ENCODE measurements around the gene AP4B1.

The AP4B1 gene

DNA sequence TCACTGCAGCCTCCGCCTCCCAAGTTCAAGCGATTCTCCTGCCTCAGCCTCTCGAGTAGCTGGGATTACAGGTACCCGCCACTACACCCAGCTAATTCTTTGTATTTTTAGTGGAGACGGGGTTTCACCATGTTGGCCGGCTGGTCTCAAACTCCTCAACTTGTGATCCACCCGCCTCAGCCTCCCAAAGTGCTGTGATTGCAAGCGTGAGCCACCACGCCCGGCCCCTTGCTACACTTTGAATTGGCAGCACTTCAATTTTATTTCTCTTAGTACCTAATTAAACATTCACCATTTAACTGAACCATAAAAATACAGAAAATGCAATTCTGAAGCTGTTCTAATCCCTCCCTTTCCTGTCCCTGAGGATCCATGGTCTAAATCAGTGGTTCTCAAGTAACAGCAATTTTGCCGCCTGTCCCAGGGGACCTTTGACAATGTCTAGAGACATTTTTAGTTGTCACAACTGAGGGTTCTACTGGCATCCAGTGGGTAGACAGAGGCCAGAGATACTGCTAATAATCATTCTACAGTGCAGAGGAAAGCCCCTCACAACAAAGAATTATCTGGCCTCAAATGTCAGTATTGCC, 12.9 kb downstream of the AP4B1 start:
- no peak for DNase-seq

DNA sequence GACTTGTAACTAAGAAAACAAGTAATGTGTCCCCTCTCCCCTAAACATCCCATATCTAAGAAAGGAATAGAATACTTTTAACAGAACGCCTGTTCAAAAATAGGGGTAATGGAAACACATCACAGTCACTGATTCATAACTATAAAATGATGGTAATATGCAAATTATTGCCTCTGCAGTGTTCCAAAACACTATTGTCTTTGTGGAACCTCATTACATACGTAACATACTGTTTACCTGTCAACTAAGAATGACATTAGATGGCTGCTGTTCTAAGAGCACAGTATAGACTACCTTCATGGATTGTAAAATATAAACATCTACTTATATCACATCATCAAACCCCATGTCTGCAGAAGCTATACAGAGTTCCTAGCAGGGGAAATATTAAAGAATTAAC, 13.8 kb downstream of the AP4B1 start:
- DNase-seq, result no peak

DNA sequence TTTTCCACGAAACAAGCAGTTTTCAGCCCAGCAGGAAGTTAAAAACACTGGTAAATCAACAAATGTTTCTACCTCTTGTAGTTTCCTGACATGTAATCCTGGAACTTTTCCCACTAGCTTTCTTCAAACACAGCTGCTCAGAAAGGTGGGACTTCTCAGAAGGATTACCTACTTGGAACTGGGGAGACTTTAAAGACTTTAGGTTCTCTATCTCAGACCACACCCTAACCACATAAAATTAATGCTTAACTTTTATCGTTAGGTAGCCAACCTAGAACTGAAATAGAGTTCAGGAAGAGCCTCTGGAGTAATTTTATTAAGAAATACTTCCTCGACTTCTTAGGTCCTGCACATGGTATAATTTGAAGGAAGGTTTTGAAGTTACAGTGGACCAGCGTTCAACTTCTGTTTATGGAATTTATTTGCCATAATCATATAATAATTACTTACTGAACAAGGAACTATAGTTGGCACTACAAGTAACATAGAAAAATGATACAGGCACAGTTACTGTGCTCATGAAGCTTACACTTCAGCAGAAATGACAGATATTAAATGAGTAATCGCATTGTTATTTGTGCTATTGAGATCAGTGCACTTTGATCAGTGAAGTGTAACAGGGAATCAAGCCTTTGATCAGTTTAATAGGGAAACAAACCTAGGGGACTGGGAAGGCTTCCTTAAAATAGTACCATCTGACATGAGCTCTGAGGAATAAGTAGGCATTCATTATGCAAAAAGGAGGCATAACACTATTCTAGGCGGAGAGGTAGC, 17.0 kb downstream of the AP4B1 start, which contains the start of gene BCL2L15:
Gene BCL2L15 (minus strand): TSS at position 180 of the 774 bp plus-strand sequence. CDS start 206 bp downstream, outside the sequence.
- DNase-seq, result no peak

DNA sequence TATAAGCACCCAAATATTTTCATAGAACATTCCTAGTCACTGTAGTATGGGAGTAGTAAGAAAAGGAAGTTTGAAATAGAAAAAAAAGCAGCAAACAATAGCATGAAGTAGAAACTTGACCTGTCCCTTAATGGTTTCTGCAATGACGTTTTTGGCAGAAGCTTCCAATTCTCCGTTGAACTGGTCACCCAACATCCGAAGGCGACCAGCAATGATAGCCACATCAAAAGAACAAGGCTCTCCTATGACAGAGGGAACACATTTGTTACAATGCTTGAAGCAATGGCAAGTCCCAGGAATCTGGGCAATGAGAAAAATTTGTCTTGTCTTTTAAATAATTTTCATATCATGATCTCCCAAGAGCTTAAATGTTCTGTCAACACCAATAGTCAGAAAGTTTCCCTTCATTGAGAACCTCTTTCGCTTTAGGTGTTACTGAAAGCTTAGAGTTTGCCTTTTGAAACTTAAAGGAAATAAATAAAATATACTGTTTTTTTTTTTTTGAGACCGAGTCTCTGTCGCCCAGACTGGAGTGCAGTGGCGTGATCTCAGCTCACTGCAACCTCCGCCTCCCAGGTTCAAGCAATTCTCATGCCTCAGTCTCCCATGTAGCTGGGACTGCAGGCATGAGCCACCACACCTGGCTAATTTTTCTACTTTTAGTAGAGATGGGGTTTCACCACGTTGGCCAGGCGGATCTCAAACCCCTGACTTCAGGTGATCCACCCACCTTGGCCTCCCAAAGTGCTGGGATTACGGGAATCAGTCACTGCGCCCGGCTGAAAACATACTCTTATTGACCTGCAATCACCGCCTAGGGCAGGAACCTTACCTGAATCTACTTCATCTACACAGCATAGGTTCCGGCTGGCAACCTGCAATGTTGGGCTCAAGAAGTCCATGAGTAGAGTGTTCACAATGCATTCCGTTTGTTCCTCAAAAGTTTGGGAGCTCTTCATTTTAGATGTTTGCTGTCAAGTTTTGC, 17.9 kb downstream of the AP4B1 start:
- no peak for DNase-seq

DNA sequence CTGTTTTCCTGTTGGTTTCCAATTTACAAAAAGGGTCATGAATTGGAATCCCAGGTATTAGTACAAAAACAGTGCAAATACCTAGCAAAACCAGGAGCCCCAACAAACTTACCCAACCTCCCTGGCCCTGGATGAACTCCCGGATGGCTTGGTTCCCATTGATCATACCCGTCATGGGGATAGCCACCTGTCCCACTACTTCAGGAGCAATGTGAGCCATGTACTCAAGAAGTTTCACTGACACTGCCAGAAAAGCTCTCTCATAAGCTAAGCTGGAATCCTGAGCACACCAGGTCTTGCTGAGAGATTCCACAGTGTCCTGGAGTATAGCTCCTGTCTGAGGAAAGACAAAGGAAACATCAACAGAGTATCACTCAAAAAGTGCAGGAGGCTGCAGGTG, 22.9 kb downstream of the AP4B1 start:
- DNase-seq, result no peak

DNA sequence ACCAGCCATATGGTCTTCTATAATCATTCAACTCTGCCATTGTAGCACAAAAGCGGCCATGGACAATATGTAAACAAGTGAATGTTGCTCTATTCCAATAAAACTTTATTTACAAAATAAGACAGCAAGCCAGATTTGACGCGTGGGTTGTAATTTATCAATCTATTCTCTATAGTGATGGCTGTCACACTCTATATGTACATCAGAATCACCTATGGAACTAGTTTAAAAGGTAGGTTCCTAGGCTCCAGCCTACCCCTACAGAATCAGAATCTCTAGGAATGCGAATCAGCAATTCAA, 24.9 kb downstream of the AP4B1 start:
- DNase-seq, result no peak

DNA sequence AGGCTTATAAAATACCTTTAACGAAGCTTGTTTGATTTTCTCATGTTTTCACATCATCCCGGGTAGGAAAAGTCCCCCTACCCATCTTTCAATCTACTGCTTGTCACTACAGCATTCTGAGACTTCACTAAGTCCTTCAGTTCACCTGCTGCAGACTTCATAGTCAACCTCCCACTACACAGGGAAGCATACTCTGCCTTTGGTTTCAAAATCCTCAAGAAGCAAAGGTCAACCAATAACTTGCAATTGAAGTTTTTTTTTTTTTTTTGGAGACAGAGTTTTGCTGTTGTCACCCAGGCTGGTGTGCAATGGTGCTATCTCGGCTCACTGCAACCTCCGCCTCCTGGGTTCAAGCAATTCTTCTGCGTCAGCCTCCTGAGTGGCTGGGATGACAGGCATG, 28.4 kb downstream of the AP4B1 start:
- DNase-seq, result no peak

DNA sequence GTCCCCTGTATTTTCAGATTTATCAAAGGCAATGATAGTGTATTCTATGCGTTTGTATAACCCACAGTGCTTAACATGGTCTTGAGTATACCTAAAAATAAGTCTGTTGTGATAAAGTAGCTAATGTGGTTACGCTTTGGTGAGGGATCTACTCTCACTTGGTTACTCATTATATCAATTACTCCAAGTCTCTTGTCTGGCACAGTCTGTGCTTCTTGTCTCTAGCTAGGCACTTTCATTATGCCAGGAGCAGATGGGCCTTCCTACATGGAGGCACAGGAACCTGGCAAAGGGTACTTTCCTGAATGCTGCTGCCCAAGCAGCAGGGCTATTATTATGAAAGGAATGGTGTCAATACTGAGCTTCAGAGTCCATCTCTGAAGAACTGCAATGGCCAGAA, 28.9 kb downstream of the AP4B1 start:
- DNase-seq, result no peak

DNA sequence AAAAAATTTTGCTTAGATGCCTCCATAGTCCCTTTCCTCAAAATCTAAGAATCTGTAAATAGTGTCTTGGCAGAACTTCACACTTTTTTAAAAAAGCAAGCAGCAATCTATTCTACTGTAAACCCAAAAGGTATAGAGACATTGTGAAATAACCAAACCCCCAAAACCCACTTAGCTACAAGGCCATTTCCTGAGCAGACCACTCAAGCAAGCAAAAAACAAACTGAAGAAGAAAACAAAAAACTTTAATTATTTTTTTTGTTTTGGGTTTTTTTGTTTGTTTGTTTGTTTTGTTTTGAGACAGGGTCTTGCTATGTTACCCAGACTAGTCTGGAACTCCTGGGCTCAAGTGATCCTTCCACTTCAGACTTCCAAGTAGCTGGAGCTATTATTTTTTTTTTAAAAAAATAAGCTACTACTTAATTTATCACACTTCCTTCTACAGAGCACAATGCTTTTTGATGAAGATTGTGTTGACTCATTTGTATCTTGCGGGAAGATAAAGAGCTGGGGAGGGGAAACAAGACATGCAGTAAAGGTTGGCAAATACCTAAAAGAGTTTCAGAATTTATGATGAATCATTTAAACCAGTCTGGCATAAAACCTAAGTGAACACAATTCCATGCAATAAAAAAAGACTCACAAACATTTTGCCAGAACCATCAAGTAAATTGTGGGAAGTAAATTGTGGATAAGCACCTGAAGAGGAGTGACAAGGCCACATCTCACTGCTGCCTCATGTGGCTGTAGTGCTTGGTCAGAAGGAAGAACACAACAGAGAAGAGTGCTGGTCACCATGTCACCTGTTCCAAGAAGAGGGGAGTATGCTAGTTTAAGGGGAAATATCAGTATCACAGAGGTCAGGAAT, 30.4 kb downstream of the AP4B1 start:
- no peak for DNase-seq

DNA sequence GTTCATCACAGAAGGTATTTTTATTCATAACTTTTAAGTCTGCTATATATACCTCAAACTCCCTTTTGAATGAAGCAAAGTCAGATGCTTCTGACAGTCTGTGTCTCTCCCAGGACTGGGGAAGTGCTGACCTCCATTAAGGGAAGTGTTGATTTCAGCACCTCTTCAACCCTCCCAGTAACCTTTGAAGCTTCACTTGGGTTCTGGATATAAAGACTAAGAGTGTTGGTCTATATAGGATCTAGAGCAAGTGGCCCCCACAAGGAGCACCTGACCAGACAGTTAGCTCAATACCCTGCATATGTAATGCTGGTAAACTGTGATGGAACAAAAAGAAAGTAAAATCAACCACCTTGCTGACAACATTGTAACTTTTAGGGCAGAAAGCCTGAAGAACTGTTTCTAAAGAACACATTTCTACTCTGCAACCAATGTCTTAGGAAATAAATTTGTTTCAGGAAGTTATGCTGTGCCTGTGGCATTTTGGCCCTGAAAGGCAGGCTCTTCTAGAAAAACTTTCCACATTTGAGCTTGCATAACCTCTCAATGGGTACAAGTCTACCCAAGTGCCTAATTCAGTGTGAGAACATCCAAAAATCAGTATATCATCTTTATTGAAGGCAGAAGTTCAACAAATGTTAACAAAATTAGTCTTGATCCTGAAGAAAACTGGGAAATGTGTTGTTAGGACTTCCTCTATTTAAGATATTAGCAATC, 32.2 kb downstream of the AP4B1 start:
- no peak for DNase-seq

DNA sequence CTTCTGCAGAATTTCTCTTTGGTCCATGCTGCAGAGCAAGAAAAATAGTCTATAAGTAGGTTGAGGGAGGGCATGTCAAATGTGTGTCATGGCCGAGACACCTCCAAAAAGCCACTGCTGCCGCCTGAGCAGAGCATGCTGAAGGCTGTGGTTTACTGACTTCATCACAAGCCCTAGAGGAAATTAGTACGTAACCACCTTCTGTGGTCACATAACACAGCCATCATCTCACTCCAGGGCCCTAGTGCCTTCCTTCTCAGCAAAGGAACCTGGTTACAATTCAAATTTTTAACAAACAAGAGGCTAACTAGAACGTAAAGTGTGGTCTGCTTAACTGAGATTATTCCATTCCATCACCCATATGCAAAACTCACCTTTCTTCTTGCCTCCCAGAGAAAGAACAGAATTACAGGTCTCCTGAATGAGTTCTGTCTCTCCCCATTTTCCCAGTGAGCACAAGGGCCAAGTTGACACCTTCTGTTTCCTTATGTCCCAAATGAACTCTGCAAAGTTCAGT, 32.9 kb downstream of the AP4B1 start, which contains the start of gene PTPN22:
Gene PTPN22 (minus strand): TSS at position 116 of the 517 bp plus-strand sequence.
- DNase-seq, result no peak

DNA sequence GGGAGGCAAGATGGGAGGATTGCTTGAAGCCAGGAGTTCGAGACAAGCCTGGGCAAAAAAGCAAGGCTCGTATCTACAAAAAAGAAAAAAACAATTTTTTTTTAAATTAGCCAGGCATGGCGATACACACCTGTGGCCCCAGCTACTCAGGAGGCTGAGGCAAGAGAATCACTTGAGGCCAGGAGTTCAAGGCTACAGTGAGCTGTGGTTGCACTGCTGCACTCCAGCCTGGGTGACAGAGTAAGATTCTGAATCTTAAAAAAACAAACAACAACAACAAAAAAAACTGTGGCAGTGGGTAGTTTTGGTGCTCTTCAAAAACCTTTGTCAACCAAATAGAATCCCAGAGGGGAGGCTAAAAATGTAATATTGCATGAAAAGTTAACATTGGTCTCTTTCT, 33.8 kb downstream of the AP4B1 start:
- DNase-seq, result no peak

DNA sequence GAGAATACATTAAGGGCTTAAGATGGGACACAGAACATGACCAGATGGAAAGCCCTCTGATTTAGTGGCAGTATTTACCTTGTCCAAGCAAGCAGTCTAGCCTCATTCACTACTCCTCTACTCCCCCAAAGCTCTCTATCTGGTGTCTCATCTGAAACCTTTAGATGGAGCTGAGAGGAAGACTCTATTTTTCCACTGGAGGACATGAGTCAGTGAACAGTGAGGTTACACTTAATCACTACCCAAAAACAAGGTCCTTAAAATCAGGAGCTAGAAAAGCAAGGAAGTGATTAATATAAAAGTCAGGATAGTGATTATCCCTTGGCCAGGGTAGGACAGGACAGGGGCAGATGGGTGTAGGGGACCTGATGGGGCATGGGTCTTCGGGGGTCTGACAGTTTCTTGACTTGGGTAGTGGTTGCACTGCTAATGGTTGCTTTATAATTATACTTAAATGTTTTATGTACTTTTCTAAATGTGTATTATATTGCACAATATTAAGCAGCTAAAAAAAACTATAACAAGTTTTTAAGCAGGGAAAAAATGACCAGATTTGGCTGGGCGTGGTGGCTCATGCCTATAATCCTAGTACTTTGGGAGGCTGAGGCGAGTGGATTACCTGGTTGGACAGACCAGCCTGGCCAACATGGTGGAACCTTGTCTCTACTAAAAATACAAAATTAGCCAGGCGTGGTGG, 36.1 kb downstream of the AP4B1 start:
- no peak for DNase-seq

DNA sequence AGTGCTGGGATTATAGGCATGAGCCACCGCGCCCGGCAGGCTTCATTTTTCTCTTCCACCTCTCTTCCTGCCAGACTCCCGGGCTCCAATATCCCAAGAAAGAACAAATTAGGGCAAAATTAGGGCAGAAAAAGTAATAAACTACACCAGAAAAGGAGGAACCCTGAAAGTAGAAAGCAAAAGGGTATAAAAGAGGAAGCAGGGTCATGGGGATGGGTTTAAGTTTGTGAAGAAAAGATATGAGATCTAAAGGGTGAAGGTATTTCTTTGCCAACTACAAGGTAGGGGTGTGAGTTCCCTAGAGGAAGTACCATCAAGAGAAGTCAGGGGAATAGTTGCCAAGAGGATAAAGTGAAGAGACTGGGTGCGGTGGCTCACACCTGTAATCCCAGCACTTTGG, 43.0 kb downstream of the AP4B1 start:
- no peak for DNase-seq

DNA sequence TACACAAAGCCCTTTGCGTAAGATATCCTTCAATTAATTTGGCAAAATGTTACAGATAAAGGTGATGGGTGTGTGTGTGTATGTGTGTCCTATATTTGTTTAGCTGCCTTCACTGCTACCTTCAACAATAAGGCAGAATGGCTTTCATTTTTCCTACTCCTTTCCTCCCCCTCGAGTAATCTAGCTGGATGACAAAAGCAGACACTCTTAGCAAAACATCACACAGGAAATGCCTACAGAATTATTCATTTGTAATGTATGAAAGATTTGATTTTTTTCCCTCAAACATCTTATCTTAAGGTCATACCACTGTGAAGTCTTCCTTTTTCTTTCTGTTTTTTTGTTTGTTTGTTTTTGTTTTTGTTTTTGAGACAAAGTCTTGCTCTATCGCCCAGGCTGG, 43.7 kb downstream of the AP4B1 start:
- DNase-seq, result no peak

DNA sequence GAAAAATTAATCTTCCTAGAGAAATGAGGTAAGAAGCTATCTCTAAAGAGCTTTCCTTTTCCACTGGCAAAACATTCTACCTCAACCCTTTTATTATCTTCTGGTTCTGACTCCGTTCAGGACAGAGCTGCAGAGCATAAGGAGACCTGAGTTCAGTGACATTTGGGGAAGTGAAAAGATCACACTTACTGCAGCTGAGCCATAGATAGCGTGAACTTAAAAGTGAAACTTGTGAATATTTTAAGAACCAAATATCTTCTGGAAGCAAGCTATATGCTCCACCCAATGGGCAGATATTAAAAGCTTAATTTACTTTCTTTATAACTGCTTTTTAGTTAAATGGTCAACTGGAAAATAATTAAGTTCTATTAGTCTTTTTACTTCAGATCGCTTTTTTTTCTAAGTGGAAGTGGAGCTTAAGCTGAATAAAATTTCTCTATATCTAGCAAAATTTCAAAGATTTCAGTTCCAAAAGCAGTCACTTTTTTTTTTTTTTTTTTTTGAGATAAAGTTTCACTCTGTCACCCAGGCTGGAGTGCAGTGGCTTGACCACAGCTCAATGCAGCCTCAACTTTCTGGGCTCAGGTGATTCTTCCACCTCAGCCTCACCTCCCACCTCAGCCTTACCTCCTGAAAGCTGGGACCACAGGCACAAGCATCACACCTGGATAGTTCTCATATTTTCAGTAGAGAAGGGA, 45.0 kb downstream of the AP4B1 start:
- no peak for DNase-seq

DNA sequence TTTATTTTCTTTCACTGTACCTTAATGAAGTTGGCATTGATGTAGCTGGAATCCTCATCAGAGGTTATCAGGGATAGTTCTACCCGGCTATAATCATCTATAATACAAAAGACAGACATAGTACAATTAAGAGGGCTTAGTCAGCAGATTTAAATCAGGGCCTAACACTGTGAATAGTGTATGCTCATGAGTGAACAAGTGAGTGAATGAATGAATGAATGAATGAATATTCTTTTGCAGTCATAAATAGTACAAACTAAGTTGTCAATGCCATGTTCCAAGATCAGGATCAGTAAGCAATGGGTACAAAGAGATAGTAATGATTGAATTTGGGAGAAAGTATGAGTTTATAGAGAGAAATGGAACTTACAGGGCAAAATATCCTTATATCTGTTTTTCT, 45.6 kb downstream of the AP4B1 start:
- no peak for DNase-seq

DNA sequence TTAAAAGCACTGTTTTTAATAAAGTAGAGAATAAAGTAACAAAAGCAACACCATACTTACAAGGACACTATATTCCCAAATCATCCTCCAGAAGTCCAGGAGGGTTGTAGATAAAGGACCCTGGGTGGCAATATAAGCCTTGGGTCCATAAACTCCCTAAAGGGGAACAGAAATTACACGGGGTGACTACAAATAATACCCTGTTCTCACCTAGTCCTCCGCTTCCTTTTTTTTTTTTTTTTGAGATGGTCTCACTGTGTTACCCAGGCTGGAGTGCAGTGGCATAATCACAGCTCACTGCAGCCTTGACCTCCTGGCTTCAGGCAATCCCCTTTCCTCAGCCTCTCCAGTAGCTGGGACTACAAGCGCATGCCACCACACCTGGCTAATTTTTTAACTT, 46.2 kb downstream of the AP4B1 start:
- DNase-seq, result no peak

DNA sequence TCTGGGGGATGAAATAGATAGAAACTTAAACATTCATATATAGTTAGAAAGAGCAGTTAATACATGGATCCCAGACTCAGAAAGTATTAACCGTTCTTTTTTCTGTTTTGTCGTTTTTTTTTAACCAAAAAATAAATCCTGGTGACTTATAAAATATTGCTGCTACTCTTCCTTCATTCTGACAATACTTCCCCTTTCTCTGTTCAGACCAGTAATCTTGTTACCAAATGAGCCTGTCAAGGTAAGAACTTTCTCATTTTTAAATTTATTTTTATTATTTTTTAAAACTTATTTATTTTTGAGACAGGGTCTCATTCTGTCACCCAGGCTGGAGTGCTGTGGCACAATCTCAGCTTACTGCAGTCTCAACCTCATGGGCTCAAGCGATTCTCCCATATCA, 46.8 kb downstream of the AP4B1 start:
- DNase-seq, result no peak

DNA sequence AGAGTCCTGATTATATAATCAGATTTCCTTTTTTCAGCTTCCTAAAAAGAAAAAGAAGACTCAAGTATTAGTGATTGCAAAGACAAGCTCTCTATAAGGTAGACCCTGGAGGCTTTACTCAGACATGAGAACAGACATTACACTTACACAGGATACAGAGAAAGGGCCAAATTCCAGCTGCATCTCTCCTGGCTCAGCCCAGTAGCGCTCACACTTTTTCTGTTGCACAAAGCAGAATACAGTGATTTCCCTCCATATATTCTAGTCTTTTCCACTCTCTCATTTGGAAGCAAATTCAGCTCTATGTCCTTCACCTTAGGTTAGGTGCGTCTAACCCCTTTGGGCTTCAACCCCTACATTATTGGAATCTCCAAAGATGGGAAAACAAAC, 48.2 kb downstream of the AP4B1 start:
- DNase-seq, result no peak

Measured in NCI-H2081 treated with DMSO at 0.1 percent for 48 hours (cell line).